Right lobe of liver (tissue), 6 donors: ENCODE results near the gene PELI2. TPM values are rescaled to one million over a fixed set of nuclear protein-coding genes. Genes with fewer than 3 reads are reported as not detected.

Experiments
- ATAC-seq, 4 donors: fragments of 200-7000 bp; cut with Tn5 transposase; one replicate each; pipeline ENCODE4 v1.9.1; 2020; ENCODE audit warnings: mild to moderate bottlenecking in 4 of 4, moderate library complexity in 4 of 4
- DNase-seq, 3 donors: peaks; one replicate each; pipeline ENCODE4 v3.0.0-alpha.2; 2020
- H3K27ac ChIP-seq, 3 donors: fragments of 200-600 bp; one replicate each; pipeline ENCODE4 v1.8.0; 2022
- H3K27me3 ChIP-seq, 2 donors: fragments of 200-600 bp; one replicate each; pipeline ENCODE4 v1.8.0; 2022
- H3K36me3 ChIP-seq, 4 donors: fragments of 200-600 bp; sonication (generic) in 1 of 4; one replicate each; pipeline versions ENCODE4 v1.5.1 to v1.8.0; 2017 to 2022; ENCODE audit warnings: control low read depth in 1 of 4
- H3K4me1 ChIP-seq, 4 donors: fragments of 200-600 bp; sonication (generic) in 1 of 4; one replicate each; pipeline versions ENCODE4 v1.5.1 to v1.8.0; 2017 to 2022; ENCODE audit warnings: control low read depth in 1 of 4
- H3K4me3 ChIP-seq, 3 donors: fragments of 200-600 bp; one replicate each; pipeline ENCODE4 v1.8.0; 2022
- H3K9me3 ChIP-seq, 4 donors: fragments of 200-600 bp; sonication (generic) in 1 of 4; one replicate each; pipeline versions ENCODE4 v1.5.1 to v1.8.0; 2017 to 2022; ENCODE audit warnings: control low read depth in 1 of 4
- CTCF ChIP-seq, 4 donors: fragments of 200-600 bp in 3 of 4; fragments of 450-650 bp in 1 of 4; IDR thresholded peaks; one replicate each; pipeline versions ENCODE4 v1.5.1 to v1.8.0; 2016 to 2022; ENCODE audit warnings: antibody characterized with exemption in 4 of 4, mild to moderate bottlenecking in 2 of 4
- POLR2A ChIP-seq: fragments of 450-650 bp; IDR thresholded peaks from one replicate; pipeline ENCODE4 v1.6.1; 2017; ENCODE audit warnings: antibody characterized with exemption, mild to moderate bottlenecking
- WGBS: methylation state at CpG from one replicate; pipeline ENCODE4 v1.1.6; 2018; ENCODE audit warnings: low coverage, low lambda C conversion rate; ENCODE audit not compliant: insufficient coverage; ENCODE audit errors: missing lambda C conversion rate; 5-methylcytosine and 5-hydroxymethylcytosine counted together
- intact Hi-C, 2 donors: fragments of 100-400 bp; cut with DNase I; formaldehyde crosslinking; loops; one replicate each; pipeline versions ENCODE4 v1.11.2 to v1.14.1; 2022
- total RNA-seq, 6 experiments: library from RNA; depleted of rRNA in 2 of 6; stranded (reverse); fragments of >200 nt in 2 of 6; fragmentation: NEBNext Ultra II Directional in 3 of 6; extraction: Animal tissue kit (Norgen Biotek cat#: 25700) in 3 of 6; gene quantifications; one replicate each; pipeline versions ENCODE4 v1.1.0 to v1.2.4, GENCODE V29; 2016 to 2023
- donor health status: DM: no; HTN: yes; CAD: no.
- donor health status: DM: no; HTN: no; CAD: no.
- donor health status: DM: no; HTN: no; CAD: no.
- donor health status: DM: no; HTN: yes; CAD: no.
- donor health status: DM: no; HTN: yes; CAD: no.

Gene PELI2
- total RNA-seq, 6 experiments from 2014 or later: 1.1 to 3.2 (median 1.9) TPM

GRCh38 chr14:56126637-56126913, 8.4 kb downstream of the PELI2 start:
- Histone ChIP-seq H3K4me1 (peaks cover 0 to 19% (median 7%) of the 10 kb centered on the region in 4 donors), H3K27me3 (no peaks in the 10 kb centered on the region), H3K4me3 (no peak overlapping the region), H3K27ac (no peak overlapping the region), H3K9me3 (no peaks in the 10 kb centered on the region), H3K36me3 (no peaks in the 10 kb centered on the region)
- intact Hi-C loops: no loop called here
- ATAC-seq (no peak), DNase-seq (no peak)
- 43% methylated on average over 1 of the region's 2 CpGs for WGBS
- TF ChIP-seq POLR2A (no peak), CTCF (IDR thresholded peaks at IDR 0.05) (no peak)

GRCh38 chr14:56127156-56127555, 8.9 kb downstream of the PELI2 start:
- H3K27me3 ChIP-seq: no peaks in the 10 kb centered on the region
- intact Hi-C loops: no loop called here
- DNase-seq (no peak), ATAC-seq (no peak)
- H3K9me3 ChIP-seq: no peaks in the 10 kb centered on the region
- H3K4me3 ChIP-seq: no peak overlapping the region
- no peaks in the 10 kb centered on the region for H3K36me3 ChIP-seq
- peaks cover 0 to 19% (median 7%) of the 10 kb centered on the region in 4 donors for H3K4me1 ChIP-seq
- TF ChIP-seq CTCF (IDR thresholded peaks at IDR 0.05) (no peak), POLR2A (no peak)
- WGBS: 67% methylated on average over 3 of the region's 3 CpGs
- no peak overlapping the region for H3K27ac ChIP-seq

- Histone ChIP-seq H3K4me1 (peaks cover 0 to 19% (median 7%) of the 10 kb centered on the region in 4 donors), H3K36me3 (no peaks in the 10 kb centered on the region), H3K27ac (no peak overlapping the region), H3K27me3 (no peaks in the 10 kb centered on the region), H3K9me3 (no peaks in the 10 kb centered on the region), H3K4me3 (no peak overlapping the region)
- TF ChIP-seq CTCF (IDR thresholded peaks at IDR 0.05) (no peak), POLR2A (no peak)
- DNase-seq (no peak), ATAC-seq (peak in 1 of 4 donors; percentile 29)
- 58% methylated on average over 3 of the region's 3 CpGs for WGBS
- intact Hi-C loops: no loop called here
Observed at GRCh38 chr14:56129092-56129491, 10.9 kb downstream of the PELI2 start.

GRCh38 chr14:56129933-56130332, 11.7 kb downstream of the PELI2 start:
- WGBS: 38% methylated on average over 4 of the region's 4 CpGs
- Histone ChIP-seq H3K4me1 (peaks cover 0 to 19% (median 7%) of the 10 kb centered on the region in 4 donors), H3K27me3 (no peaks in the 10 kb centered on the region), H3K36me3 (no peaks in the 10 kb centered on the region), H3K27ac (no peak overlapping the region), H3K4me3 (no peak overlapping the region), H3K9me3 (no peaks in the 10 kb centered on the region)
- DNase-seq (no peak), ATAC-seq (peak; percentile 47 to 64 (median 61))
- TF ChIP-seq CTCF (IDR thresholded peaks at IDR 0.05) (no peak), POLR2A (no peak)
- intact Hi-C loops: no loop called here
